ENCODE measurements around the gene GSDME. TPM values are rescaled to one million over a fixed set of nuclear protein-coding genes. Genes with fewer than 3 reads are reported as not detected.

Gene GSDME
- total RNA-seq, 1 donor from 2014 or later, result 5.6 TPM

DNA sequence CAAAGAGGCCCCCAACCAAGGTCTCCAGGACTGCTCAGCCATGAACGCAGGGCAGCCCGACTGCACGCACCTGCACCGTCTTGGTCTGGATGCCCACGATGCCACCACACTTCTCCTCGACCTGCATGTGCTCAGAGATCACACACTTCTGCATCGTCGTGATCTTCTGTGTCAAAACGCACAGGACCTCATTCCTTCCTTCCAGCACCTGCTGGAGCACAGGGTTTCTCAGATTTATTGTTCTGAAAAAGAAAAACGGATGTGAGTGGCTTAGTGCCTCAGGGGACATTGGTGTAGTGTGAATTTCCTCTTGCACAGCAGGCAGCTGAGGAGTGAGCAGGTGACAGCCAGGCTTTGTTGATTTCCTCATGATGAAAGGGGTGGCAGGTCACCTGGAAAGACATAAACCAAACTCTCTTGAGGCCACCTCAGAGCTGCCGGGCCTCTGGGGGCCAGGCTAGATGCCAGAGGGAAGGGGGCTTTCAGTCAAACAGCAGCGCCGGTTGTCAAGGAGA, 38.2 kb downstream of the GSDME start:
- Histone ChIP-seq H3K9me3 (replicated peaks) (no peaks in the 10 kb centered on the region), H3K27me3 (ENCODE audit: low read depth) (no peaks in the 10 kb centered on the region), H3K4me1 (peaks cover 6% of the 10 kb centered on the region), H3K36me3 (no peaks in the 10 kb centered on the region), H3K27ac (replicated peaks) (no peak overlapping the region), H3K4me3 (no peak overlapping the region)
- DNase-seq, result no peak
- intact Hi-C loops (cut with micrococcal nuclease), result no loop called here
- TF ChIP-seq, protein P1, sequence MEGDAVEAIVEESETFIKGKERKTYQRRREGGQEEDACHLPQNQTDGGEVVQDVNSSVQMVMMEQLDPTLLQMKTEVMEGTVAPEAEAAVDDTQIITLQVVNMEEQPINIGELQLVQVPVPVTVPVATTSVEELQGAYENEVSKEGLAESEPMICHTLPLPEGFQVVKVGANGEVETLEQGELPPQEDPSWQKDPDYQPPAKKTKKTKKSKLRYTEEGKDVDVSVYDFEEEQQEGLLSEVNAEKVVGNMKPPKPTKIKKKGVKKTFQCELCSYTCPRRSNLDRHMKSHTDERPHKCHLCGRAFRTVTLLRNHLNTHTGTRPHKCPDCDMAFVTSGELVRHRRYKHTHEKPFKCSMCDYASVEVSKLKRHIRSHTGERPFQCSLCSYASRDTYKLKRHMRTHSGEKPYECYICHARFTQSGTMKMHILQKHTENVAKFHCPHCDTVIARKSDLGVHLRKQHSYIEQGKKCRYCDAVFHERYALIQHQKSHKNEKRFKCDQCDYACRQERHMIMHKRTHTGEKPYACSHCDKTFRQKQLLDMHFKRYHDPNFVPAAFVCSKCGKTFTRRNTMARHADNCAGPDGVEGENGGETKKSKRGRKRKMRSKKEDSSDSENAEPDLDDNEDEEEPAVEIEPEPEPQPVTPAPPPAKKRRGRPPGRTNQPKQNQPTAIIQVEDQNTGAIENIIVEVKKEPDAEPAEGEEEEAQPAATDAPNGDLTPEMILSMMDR (IDR thresholded peaks at IDR 0.05; ENCODE audit: borderline replicate concordance), result no peak

DNA sequence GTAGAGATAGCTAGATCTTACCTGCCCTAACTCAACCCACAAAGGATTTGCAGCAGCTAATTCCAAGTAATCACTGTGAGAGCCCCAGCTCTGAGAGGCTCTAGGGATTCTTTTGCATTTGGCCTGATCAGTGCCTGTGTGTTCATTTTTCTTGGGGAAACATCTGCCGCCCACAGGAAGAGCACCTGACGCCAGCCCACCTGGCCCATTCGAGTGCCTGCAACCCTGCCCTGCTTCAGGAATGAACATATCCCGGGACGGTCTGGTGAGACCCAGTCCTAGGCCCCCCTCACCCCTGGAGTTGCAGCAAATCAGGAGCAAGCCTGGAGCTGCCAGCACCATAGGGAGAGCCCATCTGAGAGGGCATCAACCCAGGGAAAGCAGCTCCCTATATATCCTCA, 38.8 kb downstream of the GSDME start:
- no peaks in the 10 kb centered on the region for H3K36me3 ChIP-seq
- no peak for DNase-seq
- no peak overlapping the region for H3K27ac ChIP-seq (replicated peaks)
- no peak overlapping the region for H3K4me3 ChIP-seq
- no peaks in the 10 kb centered on the region for H3K9me3 ChIP-seq (replicated peaks)
- TF ChIP-seq, protein P1 (IDR thresholded peaks at IDR 0.05; ENCODE audit: borderline replicate concordance), result no peak
- intact Hi-C loops (cut with micrococcal nuclease), result no loop called here
- H3K4me1 ChIP-seq, result peaks cover 6% of the 10 kb centered on the region
- H3K27me3 ChIP-seq (ENCODE audit: low read depth), result no peaks in the 10 kb centered on the region

DNA sequence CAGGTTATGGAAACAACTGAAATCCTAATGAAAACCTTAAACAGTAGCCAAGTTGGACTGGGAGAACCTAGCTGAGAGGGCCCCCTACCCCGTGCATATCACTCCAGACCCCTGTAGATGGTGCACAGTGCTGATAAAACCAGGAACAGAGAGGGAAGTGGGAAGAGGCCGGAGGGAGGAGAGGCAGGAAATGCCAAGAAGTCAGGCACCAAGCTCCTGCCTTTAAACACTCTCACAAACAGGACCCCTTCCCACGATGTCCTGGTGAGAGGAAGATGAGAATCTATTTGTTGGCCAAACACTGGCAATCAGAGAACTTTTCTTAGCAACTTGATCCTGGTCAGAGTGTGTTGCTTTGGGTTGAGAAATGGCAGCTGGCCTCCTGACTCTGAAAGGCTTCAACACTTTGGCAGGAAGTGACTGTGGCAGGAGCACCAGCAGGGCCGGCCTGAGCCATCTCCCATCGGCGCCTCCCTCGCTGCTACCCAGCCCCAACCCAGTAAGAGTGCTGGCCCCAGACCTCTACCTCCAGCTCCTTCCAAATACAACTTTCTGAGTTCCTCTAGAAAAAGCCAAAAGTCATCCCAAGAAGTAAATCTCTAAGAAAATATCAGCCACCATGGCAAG, 39.5 kb downstream of the GSDME start:
- Histone ChIP-seq H3K36me3 (no peaks in the 10 kb centered on the region), H3K27ac (replicated peaks) (no peak overlapping the region), H3K27me3 (ENCODE audit: low read depth) (no peaks in the 10 kb centered on the region), H3K4me1 (peaks cover 6% of the 10 kb centered on the region), H3K9me3 (replicated peaks) (no peaks in the 10 kb centered on the region), H3K4me3 (no peak overlapping the region)
- intact Hi-C loops (cut with micrococcal nuclease), result no loop called here
- TF ChIP-seq, protein P1 (IDR thresholded peaks at IDR 0.05; ENCODE audit: borderline replicate concordance), result no peak
- DNase-seq, result no peak

DNA sequence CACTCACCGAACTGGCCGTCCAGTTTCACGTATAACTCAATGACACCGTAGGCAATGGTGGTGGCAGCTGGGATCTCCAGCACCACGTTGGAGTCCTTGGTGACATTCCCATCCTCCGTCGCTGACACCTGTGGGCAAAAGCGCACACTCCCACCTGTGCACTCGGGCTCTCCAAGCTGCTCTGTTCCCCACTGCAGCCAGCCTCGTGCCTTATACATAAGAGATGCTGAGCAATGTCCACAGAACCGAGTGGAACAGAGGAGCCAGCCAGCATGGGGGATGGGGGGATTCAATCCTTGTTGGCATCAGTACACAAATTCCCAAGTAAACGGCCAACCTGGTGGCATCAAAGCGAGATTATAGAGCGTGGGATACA, 40.0 kb downstream of the GSDME start:
- TF ChIP-seq, protein P1 (IDR thresholded peaks at IDR 0.05; ENCODE audit: borderline replicate concordance), result no peak
- intact Hi-C loops (cut with micrococcal nuclease), result no loop called here
- no peak overlapping the region for H3K4me3 ChIP-seq
- H3K9me3 ChIP-seq (replicated peaks), result no peaks in the 10 kb centered on the region
- H3K27me3 ChIP-seq (ENCODE audit: low read depth), result no peaks in the 10 kb centered on the region
- no peak for DNase-seq
- H3K36me3 ChIP-seq, result no peaks in the 10 kb centered on the region
- H3K4me1 ChIP-seq, result peaks cover 6% of the 10 kb centered on the region
- no peak overlapping the region for H3K27ac ChIP-seq (replicated peaks)

DNA sequence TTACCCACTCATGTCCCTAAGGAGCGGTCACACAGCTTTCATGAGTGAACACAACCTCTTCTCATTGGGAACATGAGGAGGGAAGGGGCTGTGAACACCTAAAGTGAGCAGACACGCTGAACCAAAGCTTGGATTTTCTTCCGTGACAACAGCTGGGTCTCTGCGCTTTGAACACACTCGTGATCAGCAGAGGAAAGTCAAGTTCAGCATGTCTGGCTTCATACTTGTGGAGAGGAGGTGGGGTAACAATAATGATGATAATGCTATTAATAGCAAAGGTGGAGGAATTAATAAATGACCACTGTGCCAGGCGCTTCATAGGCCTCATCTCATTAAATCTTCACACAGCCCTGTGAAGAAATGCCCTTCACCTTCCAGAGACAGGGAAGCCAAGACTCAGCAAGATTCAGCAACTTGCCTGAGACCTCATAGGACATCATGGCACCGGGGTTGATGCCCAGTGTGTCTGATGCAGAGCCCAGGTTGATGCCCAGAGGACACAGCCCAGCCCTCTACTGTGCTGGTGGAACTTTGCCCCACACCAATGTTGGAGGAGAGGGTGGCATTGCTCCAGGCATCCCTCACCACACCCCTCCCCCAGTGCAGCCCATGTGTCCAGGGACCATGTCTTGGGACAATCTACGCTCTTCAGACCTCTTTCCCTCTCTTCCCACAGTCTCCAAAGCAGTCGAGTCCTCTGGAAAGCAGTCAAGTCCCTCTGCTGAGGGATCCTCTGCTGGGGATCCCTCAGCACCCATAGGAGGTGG, 40.6 kb downstream of the GSDME start:
- Histone ChIP-seq H3K36me3 (no peaks in the 10 kb centered on the region), H3K27ac (replicated peaks) (no peak overlapping the region), H3K9me3 (replicated peaks) (no peaks in the 10 kb centered on the region), H3K4me1 (peaks cover 6% of the 10 kb centered on the region), H3K27me3 (ENCODE audit: low read depth) (no peaks in the 10 kb centered on the region), H3K4me3 (no peak overlapping the region)
- TF ChIP-seq, protein P1 (IDR thresholded peaks at IDR 0.05; ENCODE audit: borderline replicate concordance), result no peak
- no peak for DNase-seq
- intact Hi-C loops (cut with micrococcal nuclease), result no loop called here

Measured in left ventricle myocardium inferior (tissue), 1 donor.